HG03460 (cell line): ENCODE data around the gene SEZ6L.

Experiments
- ATAC-seq: cut with Tn5 transposase; IDR thresholded peaks from one replicate; pipeline ENCODE4 v1.9.1; 2021; ENCODE audit not compliant: unreplicated experiment

Gene SEZ6L

GRCh38 chr22:26292667-26292995 is 123.4 kb downstream of the SEZ6L start:
- ATAC-seq = no peak

- ATAC-seq = no peak
Measured at GRCh38 chr22:26295563-26296126, 126.4 kb downstream of the SEZ6L start.

DNA sequence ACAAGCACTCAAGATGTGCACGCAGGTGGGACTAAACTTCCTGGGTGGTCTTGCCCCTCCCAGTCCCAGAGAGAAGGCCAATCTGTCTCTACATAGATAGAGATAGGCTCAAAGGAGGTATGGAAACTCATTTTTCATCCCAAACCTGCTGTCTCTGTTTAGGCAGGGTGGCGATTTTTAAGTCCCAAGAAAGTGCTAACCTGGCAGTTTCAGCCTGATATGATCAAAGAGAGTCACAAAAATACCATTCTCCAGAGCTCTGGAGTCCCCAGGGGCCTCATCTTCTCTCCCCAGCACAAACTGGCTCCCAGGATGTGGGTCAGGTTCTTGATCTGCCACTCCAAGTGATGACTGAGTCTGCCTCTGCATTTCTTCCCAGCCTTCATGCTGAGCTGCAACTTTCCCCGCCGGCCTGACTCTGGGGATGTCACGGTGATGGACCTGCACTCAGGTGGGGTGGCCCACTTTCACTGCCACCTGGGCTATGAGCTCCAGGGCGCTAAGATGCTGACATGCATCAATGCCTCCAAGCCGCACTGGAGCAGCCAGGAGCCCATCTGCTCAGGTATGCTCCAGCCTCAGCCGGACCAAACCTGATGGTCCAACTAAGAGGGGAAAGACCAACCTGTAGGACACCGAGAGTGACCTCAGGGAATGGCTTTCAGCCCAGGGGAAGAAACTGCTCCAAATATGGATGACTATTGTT is 129.5 kb downstream of the SEZ6L start:
- no peak for ATAC-seq

DNA sequence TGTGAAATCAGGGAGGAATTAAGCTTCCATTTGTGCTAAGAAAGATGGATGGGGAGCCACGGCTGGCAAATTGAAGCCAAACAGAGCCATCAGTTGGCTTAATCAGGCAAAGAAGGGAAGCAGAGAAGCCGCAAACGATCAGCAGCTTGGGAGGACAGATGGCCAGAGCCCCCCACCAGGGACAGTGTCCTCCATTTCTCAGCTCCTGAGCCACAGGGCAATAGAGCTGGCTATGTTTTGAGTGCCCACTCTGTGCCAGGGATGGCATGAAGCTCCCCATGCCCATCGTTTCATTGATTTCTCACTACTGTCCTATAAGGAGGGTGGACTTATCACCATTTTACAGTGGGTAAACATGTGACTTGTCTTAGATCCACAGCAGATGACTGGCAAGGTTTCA is 133.5 kb downstream of the SEZ6L start:
- no peak for ATAC-seq

GRCh38 chr22:26303475-26303874 is 134.2 kb downstream of the SEZ6L start:
- no peak for ATAC-seq

- no peak for ATAC-seq
Measured at GRCh38 chr22:26304730-26305129, 135.5 kb downstream of the SEZ6L start.

- ATAC-seq = no peak
Measured at GRCh38 chr22:26308467-26308866, 139.2 kb downstream of the SEZ6L start.

- no peak for ATAC-seq
Measured at GRCh38 chr22:26310616-26311015, 141.4 kb downstream of the SEZ6L start.

DNA sequence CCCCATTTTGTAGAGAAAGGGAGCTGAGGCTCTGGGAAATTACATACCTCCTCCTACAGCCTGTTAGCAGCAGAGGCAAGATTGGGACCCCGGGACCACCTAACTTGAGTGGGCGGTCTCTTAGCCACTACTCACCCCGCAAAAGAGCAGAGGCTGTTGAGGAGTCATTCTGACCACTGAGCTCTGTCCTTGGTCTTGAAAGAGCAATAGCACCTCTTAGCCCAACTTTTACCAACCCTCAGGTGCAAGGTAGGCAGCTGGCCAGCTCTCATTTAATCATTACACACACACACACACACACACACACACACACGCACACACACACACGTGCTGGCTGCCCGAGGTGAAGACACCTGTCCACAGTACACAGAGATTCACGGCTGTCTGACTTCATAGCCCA is 144.0 kb downstream of the SEZ6L start:
- no peak for ATAC-seq

DNA sequence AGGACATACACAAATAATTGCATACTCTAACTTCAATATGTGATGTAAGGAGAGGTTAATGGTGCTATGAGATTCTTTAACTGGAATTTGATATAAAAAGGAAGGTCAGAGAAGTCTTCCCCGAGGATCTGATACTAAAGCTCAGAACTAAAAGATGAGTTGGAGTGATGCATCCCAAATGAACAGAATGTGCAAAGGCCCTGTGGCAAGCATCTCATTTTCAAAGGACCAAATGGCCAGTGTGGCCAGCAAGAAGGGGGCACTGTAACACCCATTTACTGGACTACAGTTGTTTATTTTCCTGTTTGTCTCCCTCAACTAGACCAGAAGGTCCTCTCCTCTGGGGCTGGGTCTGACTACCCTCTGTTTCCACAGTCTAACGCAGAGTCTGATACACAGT is 144.9 kb downstream of the SEZ6L start:
- no peak for ATAC-seq

- no peak for ATAC-seq
Measured at GRCh38 chr22:26314656-26315055, 145.4 kb downstream of the SEZ6L start.

DNA sequence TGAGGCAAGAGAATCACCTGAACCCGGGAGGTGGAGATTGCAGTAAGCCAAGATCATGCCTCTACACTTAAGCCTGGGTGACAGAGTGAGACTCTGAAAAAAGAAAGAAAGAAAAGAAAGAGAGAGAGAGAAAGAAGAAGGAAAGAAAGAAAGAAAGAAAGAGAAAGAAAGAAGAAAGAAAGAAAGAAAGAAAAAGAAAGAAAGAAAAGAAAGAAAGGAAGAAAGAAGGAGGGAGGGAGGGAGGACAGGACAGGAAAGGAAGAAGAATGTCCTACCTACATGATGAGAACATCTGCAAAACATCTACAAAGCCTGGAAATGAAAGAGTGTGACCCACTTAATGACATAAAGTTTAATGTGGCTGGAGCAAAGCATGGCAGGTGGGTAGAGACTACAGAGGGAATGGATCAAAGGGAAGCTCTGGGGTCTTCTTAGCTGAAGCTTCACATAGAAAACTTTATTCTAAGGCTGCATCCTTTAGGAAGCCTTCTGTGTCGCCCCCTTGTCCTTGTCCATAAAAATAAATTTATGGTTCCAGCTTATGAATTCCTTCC is 147.5 kb downstream of the SEZ6L start:
- ATAC-seq = no peak

DNA sequence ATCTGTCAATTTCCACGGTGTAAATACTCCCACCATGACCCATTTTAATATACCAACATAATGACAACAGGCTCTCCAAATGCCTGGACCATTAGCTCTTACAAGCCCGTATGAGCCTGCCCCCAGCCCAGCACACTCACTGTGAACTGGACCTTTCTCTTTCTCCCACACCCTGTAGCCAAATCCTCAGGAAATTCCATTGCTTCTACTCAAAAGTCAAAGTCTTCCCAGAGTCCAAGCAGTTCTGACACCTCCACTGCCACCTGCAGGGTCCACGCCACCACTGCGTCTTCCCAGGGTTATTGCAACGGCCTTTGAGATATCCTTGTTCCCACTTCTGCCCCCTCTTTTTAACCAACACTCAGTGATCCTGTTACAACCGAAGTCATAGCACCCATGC is 149.7 kb downstream of the SEZ6L start:
- no peak for ATAC-seq

- no peak for ATAC-seq
Measured at GRCh38 chr22:26320447-26320846, 151.2 kb downstream of the SEZ6L start.

GRCh38 chr22:26321469-26321913 is 152.2 kb downstream of the SEZ6L start:
- ATAC-seq = no peak

DNA sequence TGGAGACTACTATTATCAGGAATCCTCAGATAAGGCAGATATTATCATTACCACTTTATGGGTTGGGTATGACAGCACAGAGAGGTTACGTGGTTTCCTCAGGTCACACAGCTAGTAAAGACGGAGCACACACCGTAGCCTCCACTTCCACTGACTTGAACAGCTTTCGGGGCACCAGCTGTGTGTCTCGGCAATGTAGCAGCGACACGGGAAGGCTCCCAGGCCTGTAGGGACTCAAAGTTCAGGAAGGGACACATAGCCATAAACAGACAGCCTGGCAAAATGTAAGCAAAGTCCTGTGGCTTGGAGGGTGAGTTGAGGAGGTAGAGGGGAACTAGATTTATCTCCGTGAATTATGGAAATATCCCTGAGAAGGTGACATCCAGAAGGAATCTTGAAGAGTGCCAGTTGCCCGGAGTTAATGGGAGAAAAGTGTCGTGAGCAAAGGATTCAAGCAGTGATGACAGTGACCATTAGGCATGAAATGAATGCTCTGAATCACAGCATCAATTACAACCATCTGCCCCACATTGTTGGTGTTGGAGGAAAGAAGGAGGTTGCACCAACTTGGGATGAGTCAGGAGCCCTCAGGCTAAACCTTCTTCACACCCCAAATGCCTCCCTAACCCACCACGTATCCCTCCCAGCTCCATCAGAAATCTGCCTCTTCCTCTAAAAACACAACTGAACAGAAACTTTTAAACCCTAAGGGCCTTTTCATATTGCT is 153.1 kb downstream of the SEZ6L start:
- ATAC-seq = no peak

DNA sequence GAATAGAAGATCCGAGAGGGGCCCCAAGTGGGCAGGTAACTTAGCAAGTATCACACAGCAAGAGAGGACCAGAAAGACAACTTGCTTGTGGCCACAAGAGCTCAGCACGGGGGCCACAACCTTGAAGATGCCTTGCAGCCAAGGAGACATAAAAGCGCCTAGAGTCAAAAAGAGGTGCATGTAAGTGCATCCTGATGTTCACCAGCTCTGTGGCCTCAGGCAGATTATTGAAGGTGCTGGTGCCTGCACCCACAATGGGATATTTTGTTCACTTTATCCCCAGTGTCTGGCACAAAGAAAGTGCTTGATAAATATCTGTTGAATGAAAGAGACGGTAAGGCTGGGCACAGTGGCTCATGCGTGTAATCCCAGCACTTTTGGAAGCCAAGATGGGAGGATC is 153.8 kb downstream of the SEZ6L start:
- no peak for ATAC-seq

DNA sequence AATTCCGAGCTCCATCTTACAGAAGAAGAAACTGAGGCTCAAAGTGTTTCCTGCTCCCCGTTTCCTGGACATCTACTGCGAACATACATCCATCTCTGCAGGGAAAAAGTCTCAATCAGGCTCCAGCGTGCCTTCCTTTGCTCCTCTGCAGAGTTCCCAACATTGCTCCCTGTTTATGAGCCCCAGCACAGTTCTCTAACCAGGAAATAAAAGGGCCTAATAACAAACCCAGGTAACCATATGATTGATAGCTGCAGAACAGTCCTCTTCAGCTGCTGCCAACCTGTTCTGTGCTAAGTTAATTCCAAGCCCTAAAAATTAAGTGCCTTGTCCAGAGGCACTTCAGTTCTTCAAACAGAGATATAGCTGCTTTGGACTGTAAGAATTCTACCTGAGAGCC is 154.9 kb downstream of the SEZ6L start:
- no peak for ATAC-seq

DNA sequence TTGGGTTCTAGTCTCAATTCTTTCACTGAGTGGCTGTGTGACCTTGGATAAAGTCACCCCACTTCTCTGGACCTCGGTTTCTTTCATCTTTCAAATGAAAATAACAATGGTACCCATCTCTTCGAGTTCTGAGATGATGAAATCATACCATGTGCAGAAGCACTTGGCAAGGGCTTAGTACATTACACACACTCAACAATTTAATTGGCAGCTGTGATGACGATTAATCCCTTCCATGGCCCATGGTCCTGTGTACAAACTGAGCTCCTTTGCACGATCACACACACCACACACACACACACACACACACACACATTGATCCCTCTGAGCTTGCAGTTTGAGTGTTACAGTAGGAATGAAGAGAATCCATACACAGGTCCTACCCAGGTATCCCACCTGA is 156.4 kb downstream of the SEZ6L start:
- ATAC-seq = no peak

DNA sequence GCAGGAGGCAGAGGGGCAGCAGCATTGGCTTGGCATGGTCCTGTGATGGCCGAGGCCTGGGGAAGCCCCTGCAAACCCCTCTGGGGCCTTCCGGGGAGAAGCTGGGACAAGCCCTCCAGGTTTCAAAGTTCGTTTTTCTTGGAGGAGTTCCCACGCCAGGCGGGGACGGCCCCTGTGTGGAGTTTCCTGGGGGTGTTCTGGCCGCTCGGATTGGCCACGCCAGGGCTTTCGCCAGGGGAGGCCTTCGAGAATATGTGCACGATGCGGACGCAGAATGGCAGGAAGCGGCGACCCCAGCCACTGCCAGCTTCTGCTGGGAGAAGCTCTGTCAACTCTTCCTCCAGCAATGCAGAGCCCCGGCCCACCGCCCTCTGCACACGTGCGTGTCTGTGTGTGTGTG is 157.5 kb downstream of the SEZ6L start:
- no peak for ATAC-seq

DNA sequence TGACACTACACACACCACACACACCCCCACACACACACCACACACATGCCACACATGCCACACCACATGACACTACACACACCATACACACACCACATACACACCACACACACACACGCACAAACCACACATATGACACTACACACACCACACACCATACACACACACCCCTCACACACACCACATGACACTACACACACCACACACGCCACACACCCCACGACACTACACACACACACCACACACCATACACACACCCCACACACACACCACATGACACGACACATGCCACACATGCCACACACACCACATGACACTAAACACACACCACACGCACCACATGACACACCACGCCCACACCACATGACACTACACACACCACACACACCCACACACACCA is 158.0 kb downstream of the SEZ6L start:
- no peak for ATAC-seq

DNA sequence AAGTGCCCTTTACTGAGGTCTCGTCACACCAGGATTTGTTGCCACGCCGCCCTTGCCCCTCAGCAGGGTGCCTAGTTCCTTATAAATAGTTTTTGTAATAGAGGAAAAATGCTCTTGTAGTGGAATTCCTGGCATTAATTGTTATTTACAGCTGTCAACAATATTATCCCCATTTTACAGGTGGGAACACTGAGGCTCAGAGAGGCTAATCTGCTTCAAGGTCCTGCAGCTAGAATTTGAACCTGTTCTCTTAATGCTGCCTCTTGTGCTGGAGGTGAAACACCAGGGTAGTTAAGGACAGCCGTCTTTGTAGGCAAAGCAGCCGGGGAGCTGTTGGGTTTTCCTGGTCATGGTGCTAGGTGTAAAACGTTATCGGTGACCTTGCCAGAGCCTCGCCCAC is 159.0 kb downstream of the SEZ6L start:
- ATAC-seq = no peak
